Right hindlimb (tissue), 1 donor: ENCODE data around the gene ENPP5.
"Not testable (repeated sequence)": the region's sequence is repeated elsewhere in the genome, so short reads cannot be mapped to it uniquely, and the experiment has no call there.

Experiments
- DNase-seq: peaks from one replicate; pipeline ENCODE4 v3.0.0-alpha.2; 2018

ENPP5 gene

DNA sequence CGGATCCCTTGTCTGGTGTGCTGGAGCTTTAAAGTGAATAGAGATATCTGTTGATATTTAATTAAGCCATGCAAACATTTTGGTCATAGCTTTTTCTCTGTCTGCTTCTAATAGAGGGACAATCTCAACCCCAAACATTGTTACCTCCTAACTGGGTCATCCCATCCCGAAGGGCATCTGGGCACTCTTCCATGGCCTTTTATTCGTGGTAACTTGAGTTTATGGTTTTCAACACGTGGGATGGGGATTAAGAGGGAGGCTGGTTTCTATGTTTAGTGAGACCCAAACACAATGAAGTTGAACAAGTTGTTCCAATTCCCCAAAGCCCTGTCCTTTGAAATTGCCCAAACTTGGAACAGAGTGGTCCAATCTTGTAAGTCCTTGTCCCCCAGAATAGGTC lies 1.4 kb upstream of the ENPP5 start:
- no peak for DNase-seq

DNA sequence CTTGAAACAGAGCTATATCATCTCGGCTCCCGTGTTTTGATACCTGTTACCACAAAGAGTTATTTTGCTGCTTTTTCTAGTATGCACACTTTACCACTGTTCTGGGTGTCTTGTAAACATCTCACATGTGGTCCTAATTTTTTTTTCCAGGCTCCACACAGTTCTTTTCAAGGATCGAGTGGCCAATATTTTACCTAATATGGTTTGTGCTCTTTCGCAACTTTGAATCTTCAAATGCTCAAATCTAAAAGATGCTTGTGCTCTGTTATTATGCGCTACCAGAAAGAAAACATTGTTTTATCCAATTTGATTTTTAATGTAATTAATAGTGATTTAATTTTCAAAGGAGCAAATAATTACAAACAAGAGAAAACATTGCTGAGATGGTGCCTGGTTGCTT lies 10.7 kb downstream of the ENPP5 start:
- DNase-seq: no peak

DNA sequence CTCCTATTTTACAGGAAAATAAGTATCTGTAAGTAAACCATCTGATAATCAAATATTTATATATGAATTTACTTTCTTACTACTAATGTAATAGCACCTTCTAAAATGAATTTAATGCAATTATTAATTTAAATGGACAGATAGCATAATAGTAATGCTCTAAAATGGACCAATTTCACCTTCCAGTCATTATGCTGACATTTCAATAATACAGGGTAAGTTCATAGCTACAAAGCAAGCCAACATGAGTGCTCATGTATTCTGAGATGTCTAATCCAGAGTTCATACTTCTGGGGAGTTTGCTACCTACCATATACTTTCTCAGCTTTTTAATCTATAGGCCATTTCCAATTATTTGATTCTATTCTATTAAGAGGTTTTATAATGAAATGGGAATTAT lies 11.6 kb downstream of the ENPP5 start:
- no peak for DNase-seq

DNA sequence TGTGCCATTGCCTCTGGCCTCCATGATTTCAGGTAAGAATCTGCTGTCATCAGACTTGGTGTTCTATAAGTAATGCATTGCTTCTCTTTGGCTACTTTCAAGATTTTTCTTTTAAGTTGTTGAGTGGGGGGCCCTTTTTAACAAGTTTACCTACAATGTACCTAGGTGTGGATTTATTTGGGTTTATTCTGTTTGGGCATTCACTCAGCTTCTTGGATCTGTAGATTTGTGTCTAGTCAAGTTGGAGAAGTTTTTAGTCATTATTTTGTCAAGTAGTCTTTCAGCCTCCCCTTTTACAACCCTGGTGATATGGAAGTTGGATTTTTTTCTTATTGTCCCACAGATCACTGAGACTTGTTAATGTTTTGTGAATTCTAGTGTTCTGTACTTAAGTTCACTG lies 14.1 kb downstream of the ENPP5 start:
- DNase-seq: no peak

DNA sequence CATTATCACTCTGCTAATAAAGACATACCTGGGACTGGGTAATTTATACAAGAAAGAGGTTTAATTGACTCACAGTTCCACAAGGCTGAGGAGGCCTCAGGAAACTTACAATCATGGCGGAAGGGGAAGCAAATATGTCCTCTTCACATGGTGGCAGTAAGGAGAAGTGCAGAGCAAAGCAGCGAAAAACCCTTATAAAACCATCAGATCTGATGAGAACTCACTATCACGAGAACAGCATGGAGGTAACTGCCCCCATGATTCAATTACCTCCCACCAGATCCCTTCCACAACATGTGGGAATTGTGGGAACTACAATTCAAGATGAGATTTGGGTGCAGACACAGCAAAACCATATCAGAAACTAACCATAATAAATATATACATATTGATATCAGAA lies 21.7 kb downstream of the ENPP5 start:
- not testable (repeated sequence) for DNase-seq

DNA sequence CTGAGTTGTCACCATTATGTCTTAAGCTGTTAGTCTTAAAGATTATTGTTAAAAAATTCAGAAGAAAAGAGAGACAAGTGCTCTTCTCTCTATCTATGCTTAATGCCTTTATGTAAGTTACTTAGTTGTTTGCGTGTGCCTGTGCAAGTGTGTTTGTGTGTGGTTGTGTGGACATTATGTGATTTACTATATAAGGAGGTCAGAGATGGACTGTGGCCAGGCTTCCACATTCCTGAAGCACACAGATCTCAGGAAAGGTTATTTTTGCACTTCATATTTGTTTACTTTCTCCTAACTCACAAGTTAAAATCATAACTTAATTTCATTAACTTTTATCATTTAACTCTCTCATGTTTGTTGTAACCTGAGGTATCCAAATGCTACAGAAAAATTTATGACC lies 26.5 kb downstream of the ENPP5 start:
- DNase-seq: no peak

DNA sequence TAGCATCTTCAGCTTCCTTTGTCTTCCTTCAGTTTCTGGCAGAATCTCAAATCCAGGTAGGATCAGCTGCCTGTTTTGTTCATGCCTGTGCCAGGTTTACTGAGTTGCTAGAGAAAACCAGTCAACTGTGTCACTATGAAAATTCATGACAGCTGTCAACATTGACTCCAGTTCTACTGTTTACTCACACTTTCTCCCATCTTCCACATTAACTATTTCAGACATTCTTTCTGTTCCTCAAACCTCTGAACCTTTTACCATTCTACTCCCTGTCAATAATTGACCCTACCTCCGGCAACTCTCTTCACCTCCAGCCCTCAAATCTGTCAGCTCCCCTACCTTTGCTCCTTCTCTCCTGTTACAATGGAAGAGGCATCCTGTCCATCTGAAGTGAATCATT lies 32.5 kb downstream of the ENPP5 start:
- no peak for DNase-seq

DNA sequence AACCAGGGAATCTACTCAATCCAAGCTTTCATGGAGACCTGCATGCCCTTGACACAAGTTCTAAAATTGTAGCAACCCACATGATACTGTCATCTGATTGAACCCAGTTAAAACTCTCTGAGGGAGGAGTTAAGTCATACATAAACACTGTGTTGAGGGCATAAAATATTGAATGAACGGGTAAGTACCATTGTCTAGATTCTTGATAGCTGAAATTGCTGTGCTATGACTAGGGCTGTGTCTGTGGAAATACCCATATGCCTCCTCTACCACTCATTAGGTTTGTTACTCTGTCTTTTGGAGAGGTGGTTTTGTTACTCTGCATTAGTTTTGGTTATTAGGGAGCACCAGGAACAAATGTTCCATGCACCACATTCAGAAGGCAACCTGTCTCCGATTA lies 33.4 kb downstream of the ENPP5 start:
- DNase-seq: no peak

DNA sequence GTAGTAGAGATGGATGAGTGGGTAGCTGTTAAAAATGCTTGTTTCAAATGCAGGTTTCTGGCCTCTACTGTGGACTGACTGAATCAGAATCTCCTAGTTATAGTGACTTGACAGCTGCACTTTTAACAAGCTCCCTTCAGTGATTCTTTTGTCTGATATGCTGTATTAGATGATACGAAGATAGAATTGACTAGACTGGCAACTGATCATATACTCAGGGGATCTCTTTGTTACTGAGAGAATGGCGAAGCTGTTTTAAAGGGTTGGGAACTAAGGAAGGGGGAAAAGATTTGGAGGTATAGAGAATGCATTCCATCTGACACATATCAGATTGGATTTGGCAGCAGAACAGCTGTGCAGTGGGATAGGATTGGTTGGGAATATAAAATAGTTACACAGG lies 33.9 kb downstream of the ENPP5 start:
- no peak for DNase-seq

DNA sequence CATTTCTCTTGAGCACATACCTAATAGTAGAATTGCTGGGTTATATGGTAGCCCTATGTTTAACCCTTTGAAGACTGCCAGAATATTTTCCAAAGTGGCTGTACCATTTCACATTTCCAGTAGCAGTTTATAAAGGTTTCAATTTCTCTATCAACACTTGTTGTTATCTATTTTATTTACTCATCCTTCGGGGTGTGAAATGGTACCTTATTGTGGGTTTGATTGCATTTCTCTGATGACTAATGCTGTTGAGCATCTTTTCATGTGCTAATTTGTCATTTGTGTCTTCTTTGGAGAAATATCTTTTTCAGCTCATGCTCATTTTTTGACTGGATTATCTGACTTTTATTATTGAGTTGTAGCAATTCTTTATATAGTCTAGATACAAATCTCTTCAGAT lies 35.6 kb downstream of the ENPP5 start:
- no peak for DNase-seq

DNA sequence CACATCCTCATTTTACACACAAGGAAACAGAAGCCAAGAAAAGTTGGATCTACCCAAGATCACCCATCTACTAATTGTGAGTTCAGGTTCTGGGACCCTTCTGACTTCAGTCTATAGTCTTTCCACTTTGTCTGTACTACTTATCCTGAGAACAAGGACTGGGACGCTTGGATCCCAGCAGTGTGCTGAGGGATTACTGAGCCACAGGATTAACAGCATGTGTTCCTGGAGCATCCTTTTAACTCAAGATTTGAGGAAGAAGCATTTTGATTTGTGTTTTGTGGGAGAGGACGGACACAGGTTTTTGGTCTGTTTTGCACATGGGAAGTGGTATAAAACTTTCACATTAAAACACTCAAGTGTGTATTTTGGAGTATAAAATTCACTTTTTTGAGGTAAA lies 36.6 kb downstream of the ENPP5 start:
- DNase-seq: no peak

DNA sequence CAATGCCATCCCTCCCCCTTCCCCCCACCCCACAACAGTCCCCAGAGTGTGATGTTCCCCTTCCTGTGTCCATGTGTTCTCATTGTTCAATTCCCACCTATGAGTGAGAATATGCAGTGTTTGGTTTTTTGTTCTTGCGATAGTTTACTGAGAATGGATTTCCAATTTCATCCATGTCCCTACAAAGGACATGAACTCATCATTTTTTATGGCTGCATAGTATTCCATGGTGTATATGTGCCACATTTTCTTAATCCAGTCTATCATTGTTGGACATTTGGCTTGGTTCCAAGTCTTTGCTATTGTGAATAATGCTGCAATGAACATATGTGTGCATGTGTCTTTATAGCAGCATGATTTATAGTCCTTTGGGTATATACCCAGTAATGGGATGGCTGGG lies 39.5 kb downstream of the ENPP5 start:
- not testable (repeated sequence) for DNase-seq

DNA sequence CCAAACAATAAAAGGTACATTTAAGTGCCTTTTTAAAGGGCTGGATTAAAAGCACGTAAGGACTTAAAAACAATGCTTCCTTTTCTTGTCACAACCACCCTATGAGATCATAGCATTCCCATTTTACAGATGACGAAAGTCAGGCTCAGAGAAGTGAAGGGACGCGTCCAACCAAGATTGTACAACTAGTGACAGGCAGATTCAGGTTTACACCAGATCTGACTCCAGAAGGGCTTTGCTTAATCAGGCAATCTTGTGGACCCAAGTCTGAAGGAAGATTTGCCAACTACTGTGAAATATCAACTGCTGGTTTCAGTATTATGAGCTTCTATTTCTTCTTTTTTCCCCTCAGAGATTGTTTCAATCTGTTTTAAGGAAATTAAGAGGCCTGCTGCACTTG lies 40.1 kb downstream of the ENPP5 start:
- no peak for DNase-seq

DNA sequence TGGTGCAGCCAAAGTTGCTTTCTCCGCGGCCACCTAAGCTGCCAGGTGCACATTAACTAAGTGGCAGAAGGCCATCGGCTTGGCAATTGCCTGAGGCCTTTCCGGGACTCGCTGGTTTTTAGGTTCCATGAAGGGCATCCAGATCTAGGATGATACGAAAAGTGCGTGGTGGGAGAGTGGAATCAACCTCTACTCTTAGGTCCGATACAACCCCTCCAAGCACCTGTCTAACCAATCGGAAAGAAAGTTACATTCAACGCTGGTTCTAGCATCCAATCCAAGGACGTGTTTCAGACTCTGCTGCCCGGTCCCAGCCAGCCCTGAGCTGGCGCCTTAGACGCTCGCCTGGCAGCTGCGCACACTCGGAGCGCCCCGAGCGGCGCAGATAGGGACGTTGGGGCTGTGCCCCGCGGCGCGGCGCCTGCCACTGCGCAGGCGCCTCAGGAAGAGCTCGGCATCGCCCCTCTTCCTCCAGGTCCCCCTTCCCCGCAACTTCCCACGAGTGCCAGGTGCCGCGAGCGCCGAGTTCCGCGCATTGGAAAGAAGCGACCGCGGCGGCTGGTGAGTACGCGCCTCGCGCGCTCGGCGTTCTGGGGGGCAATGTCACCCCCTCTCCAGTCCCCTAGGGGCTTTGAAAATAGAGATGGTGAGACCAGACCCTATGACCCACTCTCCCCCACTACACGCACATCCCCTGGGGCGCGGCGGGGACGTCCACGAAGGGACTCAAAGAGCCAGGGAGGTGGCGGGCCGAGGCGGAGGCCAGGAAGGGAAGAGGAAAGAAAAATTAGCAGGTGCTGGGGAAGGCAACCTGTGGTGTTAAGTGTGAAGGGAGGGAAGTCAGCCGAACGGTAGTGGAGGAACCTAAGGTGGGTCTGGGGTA lies 40.9 kb downstream of the ENPP5 start, which contains the start of gene ENPP4:
Gene ENPP4, plus strand, starts transcription at position 361 of the 883 bp plus-strand sequence. CDS start 9,595 bp downstream, outside the sequence.
- peak; percentile 88 for DNase-seq

DNA sequence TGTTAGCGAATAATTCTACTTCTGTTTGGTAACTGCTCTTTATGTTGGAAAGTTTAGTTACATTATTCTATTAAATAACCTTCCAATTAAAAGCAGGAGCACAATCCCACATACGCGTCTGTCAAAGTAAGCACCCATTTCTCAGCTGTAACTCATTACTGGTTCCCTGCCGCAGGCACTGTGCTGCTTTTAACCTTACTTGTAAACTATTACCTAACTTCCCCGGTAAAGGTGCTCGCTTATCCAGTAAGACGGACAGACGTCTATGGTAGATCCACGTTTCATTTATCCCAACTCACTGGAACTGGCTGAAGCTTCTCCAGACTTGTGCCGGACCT lies 41.5 kb downstream of the ENPP5 start:
- DNase-seq: no peak

DNA sequence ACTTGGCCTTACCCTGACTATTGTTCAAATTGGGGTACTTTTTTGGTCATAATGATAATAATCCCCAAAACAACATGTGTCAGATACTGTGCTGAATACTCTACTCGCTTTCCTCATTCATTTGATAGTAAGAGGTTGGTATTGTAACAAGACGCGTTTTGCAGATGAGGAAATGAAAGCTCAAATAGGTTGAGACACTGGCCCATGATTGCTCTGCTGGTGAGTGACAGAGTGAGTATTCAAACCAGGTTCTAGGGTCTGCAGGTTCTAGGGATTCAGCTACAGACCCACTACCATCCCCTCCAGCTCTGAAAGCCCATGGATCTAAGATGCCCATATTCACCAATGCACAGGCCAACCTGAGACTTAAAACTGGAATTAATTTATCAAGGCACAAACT lies 42.3 kb downstream of the ENPP5 start:
- DNase-seq: no peak

DNA sequence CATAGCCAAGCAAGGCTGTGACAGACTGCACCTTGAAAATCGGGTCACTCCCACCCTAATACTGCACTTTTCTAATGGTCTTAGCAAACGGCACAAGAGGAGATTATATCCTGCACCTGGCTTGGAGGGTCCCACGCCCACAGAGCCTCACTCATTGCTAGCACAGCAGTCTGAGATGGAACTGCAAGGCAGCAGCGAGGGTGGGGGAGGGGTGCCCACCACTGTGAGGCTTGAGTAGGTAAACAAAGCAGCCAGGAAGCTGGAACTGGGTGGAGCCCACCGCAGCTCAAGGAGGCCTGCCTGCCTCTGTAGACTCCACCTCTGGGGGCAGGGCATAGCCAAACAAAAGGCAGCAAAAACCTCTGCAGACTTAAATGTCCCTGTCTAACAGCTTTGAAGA lies 51.1 kb downstream of the ENPP5 start:
- not testable (repeated sequence) for DNase-seq

DNA sequence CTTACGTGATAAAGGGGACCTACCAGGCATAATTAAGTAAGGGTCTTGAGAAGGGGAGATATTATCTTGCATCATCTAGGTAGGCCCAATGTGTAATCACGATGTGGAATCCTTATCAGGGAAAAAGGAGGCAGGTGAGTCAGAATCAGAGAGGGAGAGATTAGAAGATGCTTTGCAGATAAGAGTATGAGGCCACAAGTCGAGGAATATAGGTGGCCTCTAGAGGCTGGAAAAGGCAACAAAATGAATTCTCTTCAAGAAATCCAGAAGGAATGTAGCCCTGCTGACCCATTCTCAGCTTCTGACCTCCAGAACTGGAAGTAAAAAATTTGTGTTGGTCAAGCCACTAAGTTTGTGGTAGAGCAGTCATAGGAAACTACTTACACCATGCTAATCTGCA lies 51.9 kb downstream of the ENPP5 start:
- no peak for DNase-seq

DNA sequence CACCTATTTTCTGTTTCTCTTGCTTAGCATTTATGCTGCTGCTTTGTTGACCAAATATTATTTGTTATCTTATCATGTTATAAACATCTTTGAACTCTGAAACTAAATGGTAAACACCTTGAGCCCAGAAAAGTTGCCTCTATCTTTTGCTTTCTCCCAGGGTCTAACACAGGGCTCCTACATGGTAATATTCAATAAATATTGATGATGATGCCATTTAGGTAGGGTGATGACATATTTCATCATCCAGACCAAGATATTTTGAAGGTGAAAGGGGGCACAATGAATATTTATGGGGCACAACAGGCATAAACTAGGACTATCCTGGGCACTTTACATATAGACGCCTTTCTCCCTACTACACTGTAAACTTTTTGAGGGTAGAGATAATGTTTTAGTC lies 52.6 kb downstream of the ENPP5 start:
- no peak for DNase-seq

DNA sequence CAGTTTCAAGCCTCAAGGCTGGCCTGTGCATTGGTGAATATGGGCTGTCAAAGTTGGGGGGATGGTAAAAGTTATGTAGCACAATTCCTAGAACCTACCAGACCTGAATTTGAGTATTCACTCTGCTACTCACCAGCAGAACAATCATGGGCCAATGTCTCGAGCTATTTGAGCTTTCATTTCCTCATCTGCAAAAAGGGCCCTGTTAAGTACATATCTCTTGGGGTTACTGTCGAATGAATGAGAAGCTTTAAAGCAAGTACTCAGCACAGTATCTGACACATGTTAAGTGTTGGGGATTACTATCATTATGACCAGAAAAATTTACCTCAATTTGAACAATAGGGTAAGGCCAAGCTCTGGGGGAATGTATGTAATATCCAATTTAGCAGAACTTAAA lies 54.5 kb downstream of the ENPP5 start:
- no peak for DNase-seq

DNA sequence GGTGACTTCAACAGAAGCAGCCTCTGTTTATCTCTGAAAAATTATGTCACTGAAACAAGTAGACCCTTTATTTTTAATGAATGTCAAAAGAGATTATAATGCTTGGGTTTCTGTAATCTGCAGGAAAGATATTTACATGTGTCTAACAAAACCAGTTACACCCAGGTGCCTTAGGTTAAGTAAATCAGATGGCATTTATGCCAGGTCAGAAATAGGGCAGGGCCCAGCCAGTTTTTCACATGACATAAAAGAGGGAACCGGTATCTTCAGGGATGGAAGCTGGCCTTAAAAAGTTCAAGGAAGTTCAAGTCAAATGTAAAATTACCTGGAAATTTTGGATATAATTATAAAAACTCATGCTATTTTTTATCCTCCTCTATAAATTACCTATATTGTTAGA lies 55.1 kb downstream of the ENPP5 start:
- DNase-seq: no peak

DNA sequence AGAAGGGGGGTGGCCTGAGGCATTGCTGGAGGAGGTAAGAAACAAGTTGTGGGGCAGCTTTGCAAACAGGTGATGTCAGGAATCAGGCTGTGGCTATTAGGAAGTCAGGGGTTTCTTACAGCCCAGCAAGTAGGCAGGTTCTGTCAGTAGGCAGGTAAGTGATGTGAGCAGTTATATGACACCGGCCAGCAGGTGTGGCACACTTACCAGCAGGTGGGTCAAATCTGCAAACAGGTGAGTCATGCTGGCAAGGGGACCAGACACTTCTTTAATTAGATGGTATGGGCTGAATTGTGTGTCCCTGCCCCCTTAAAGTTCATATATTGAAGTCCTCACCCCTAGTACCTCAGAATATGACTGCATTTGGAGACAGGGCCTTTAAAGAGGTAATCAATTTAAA lies 57.4 kb downstream of the ENPP5 start:
- DNase-seq: no peak
